Suprapubic skin (tissue), 4 donors: ENCODE measurements around the gene RAB10. TPM values are rescaled to one million over a fixed set of nuclear protein-coding genes. Genes with fewer than 3 reads are reported as not detected.

ENCODE experiments used
- DNase-seq, 2 donors: peaks; one replicate each; pipeline ENCODE4 v3.0.0-alpha.2; 2019; ENCODE audit warnings: low spot score in 2 of 2
- H3K27ac ChIP-seq: fragments of 200-600 bp; sonication (generic); one replicate; pipeline ENCODE4 v1.5.1; 2019
- H3K27me3 ChIP-seq: fragments of 200-600 bp; sonication (generic); one replicate; pipeline ENCODE4 v1.5.1; 2019
- H3K36me3 ChIP-seq: fragments of 200-600 bp; sonication (generic); one replicate; pipeline ENCODE4 v1.5.1; 2019
- H3K4me1 ChIP-seq: fragments of 200-600 bp; sonication (generic); one replicate; pipeline ENCODE4 v1.5.1; 2019
- H3K4me3 ChIP-seq: fragments of 200-600 bp; sonication (generic); one replicate; pipeline ENCODE4 v1.5.1; 2019; ENCODE audit warnings: mild to moderate bottlenecking
- H3K9me3 ChIP-seq: fragments of 200-600 bp; sonication (generic); one replicate; pipeline ENCODE4 v1.5.1; 2019
- EP300 ChIP-seq: sonication (generic); formaldehyde crosslinking; IDR thresholded peaks from one replicate; pipeline ENCODE4 v1.6.1; 2017; ENCODE audit warnings: antibody characterized with exemption
- POLR2A ChIP-seq, 2 donors: fragments of 450-650 bp; IDR thresholded peaks; one replicate each; pipeline ENCODE4 v1.6.1; 2017; ENCODE audit warnings: antibody characterized with exemption in 2 of 2, mild to moderate bottlenecking in 2 of 2, moderate library complexity in 2 of 2
- POLR2AphosphoS5 ChIP-seq, 3 donors: sonication (generic); formaldehyde crosslinking; IDR thresholded peaks; one replicate each; pipeline ENCODE4 v1.6.1; 2017; ENCODE audit warnings: antibody characterized with exemption in 3 of 3
- WGBS: methylation state at CpG from one replicate; pipeline ENCODE4 v1.1.5; 2018; 5-methylcytosine and 5-hydroxymethylcytosine counted together
- total RNA-seq, 4 donors: library from RNA; depleted of rRNA; stranded (reverse); fragments of >200 nt; gene quantifications; one replicate each; pipeline ENCODE4 v1.1.0, GENCODE V29; 2016
- TF ChIP-seq, protein P1 (sequence below), 2 donors: fragments of 200-600 bp in 1 of 2; fragments of 450-650 bp in 1 of 2; sonication (generic) in 1 of 2; IDR thresholded peaks; one replicate each; pipeline ENCODE4 v1.5.1; 2016 to 2019; ENCODE audit warnings: antibody characterized with exemption in 2 of 2, mild to moderate bottlenecking in 1 of 2, moderate library complexity in 1 of 2

Gene RAB10
- total RNA-seq, 4 donors from 2014 or later, result 145 to 171 (median 165) TPM

DNA sequence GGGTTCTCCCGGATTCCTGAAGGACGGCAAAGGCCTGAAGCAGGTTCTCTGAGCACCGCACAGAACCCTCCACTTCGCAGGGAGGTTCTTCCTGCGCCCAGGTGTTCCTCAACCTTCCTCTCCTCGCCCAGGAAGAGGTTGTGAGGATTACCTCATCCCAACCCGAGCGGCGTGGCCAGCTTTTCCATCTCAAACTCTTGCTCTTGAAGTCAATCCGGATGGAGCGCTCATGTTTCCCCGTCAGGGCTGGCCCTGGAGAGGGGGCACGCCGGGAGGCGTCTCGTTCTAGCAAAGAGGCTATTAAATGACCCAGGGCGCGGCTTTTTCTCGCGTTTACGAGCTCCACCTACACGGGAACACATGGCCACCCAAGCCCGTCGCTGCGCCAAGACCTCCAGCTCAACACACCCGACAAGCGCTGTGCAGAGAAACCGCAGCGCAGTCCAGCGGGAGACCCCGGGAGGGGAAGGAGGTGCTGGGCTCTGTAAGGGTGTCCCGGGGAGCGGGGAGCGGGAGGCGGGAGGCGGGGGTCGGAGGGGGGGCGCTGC, 540 bp upstream of the RAB10 start:
- Histone ChIP-seq H3K4me3 (peak overlapping the region; percentile 76), H3K27me3 (no peaks in the 10 kb centered on the region), H3K4me1 (peaks cover 29% of the 10 kb centered on the region), H3K27ac (peak overlapping the region; percentile 94), H3K36me3 (no peaks in the 10 kb centered on the region), H3K9me3 (no peaks in the 10 kb centered on the region)
- WGBS, result 0% methylated on average over 20 of the region's 38 CpGs
- TF ChIP-seq POLR2AphosphoS5 (IDR thresholded peaks at IDR 0.05) (peak in 1 of 3 donors; percentile 11), POLR2A (IDR thresholded peaks at IDR 0.05) (peak in 1 of 2 donors; percentile 38), EP300 (no peak)
- TF ChIP-seq, protein P1, sequence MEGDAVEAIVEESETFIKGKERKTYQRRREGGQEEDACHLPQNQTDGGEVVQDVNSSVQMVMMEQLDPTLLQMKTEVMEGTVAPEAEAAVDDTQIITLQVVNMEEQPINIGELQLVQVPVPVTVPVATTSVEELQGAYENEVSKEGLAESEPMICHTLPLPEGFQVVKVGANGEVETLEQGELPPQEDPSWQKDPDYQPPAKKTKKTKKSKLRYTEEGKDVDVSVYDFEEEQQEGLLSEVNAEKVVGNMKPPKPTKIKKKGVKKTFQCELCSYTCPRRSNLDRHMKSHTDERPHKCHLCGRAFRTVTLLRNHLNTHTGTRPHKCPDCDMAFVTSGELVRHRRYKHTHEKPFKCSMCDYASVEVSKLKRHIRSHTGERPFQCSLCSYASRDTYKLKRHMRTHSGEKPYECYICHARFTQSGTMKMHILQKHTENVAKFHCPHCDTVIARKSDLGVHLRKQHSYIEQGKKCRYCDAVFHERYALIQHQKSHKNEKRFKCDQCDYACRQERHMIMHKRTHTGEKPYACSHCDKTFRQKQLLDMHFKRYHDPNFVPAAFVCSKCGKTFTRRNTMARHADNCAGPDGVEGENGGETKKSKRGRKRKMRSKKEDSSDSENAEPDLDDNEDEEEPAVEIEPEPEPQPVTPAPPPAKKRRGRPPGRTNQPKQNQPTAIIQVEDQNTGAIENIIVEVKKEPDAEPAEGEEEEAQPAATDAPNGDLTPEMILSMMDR (IDR thresholded peaks at IDR 0.05), result no peak
- peak; percentile 89 to 91 for DNase-seq

DNA sequence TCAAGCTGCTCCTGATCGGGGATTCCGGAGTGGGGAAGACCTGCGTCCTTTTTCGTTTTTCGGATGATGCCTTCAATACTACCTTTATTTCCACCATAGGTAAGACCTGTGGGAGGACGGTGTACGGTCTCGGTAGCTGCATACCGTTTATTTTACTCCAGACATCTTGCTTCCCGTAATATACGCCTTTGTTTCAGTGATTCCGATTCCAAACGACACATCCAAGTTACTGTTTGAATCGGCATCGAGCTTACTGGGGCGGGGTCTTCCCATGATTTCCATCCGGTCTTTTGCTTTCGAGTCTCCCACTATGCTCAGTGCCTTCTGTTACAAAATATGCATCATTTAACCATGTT, 731 bp downstream of the RAB10 start:
- H3K9me3 ChIP-seq, result no peaks in the 10 kb centered on the region
- H3K36me3 ChIP-seq, result no peaks in the 10 kb centered on the region
- no peak for TF ChIP-seq EP300
- WGBS, result under 1% methylated on average over 18 of the region's 18 CpGs
- no peaks in the 10 kb centered on the region for H3K27me3 ChIP-seq
- peaks cover 36% of the 10 kb centered on the region for H3K4me1 ChIP-seq
- peak overlapping the region; percentile 94 for H3K27ac ChIP-seq
- DNase-seq, result no peak
- peak overlapping the region; percentile 76 for H3K4me3 ChIP-seq

DNA sequence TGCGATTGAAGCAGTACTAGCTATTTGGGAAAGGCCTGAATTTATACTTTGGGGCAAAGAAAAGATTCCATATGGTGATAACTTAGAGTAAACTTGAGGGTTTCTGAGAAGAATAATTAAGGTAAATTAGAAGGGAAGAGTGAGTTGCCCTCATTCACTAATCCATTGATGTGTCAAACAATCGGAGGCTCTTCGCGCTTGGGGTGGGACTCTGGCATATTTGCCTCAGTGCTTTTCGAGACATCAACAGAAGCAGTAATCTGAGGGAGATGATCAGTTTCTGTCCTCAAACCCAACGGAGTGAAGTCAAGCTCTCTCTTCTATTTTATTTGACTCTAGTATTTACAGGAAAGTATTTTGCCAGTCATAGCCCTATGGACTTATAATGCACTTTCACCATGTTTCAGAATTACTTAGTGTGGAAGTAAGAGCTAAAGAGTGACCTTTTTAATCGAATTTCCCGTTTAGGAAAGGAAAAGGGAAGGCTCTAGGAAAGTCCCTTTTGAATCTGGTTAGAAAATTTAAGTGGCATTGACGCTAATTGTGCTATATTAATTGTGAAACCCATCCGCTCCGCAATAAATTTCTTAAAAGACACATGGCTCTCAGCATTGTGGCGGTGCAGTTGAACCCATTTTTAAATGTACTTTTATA, 1.3 kb downstream of the RAB10 start:
- Histone ChIP-seq H3K27me3 (no peaks in the 10 kb centered on the region), H3K27ac (peak overlapping the region; percentile 94), H3K4me3 (peak overlapping the region; percentile 76), H3K9me3 (no peaks in the 10 kb centered on the region), H3K36me3 (peaks cover 3% of the 10 kb centered on the region), H3K4me1 (peaks cover 39% of the 10 kb centered on the region)
- under 1% methylated on average over 12 of the region's 12 CpGs for WGBS
- TF ChIP-seq POLR2AphosphoS5 (IDR thresholded peaks at IDR 0.05) (no peak), EP300 (no peak), POLR2A (IDR thresholded peaks at IDR 0.05) (no peak)
- TF ChIP-seq, protein P1 (IDR thresholded peaks at IDR 0.05), result no peak
- peak in 1 of 2 donors; percentile 15 for DNase-seq

DNA sequence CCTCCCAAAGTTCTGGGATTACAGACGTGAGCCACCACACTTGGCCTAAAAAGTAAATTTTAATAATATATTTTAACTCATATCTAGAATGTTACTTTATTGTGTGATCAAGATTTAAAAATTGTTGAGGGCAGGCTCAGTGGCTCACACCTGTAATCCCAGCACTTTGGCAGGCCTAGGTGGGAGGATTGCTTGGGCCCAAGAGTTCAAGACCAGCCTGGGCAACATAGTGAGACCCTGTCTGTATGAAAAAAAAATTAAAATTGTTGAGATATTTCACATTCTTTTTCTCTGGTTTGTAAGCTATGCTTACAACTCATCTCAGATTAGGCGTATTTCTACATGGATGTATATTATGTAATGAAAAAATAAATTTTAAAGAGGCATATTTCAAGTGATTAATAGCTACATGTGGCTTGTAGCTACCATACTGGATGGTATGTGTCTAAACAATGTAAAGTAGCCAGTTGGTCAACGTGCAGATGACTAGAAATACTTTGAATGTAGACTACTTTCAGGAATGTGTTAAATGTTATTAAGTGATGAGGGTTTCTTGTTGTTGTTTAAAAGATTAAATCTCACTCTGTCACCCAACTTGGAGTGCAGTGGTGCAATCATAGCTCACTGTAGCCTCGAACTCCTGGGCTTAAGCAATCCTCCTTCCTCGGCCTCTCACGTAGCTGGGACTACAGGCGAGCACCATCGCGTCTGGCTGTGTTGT, 5.9 kb downstream of the RAB10 start:
- TF ChIP-seq EP300 (no peak), POLR2A (IDR thresholded peaks at IDR 0.05) (no peak), POLR2AphosphoS5 (IDR thresholded peaks at IDR 0.05) (no peak)
- TF ChIP-seq, protein P1 (IDR thresholded peaks at IDR 0.05), result no peak
- peaks cover 5% of the 10 kb centered on the region for H3K36me3 ChIP-seq
- no peak overlapping the region for H3K4me3 ChIP-seq
- no peak for DNase-seq
- H3K4me1 ChIP-seq, result peaks cover 58% of the 10 kb centered on the region
- no peaks in the 10 kb centered on the region for H3K27me3 ChIP-seq
- H3K9me3 ChIP-seq, result no peaks in the 10 kb centered on the region
- H3K27ac ChIP-seq, result no peak overlapping the region
- 80% methylated on average over 9 of the region's 9 CpGs for WGBS

DNA sequence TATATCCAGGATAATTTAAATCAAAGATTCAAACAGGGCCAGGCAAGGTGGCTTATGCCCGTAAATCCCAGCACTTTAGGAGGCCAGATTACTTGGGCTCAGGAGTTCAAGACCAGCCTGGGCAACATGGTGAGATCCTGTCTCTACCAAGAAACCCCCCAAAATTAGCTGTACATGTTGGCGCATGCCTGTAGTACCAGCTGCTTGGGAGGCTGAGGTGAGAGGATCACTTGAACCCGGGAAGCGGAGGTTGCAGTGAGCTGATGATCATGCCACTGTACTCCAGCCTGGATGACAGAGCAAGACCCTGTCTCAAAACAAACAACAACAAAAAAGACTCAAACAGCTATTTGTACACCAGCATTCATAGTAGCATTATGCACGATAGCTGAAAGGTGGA, 9.2 kb downstream of the RAB10 start:
- H3K4me3 ChIP-seq, result no peak overlapping the region
- peaks cover 38% of the 10 kb centered on the region for H3K4me1 ChIP-seq
- no peak for TF ChIP-seq EP300
- TF ChIP-seq POLR2A (IDR thresholded peaks at IDR 0.05), result no peak
- TF ChIP-seq, protein P1 (IDR thresholded peaks at IDR 0.05), result no peak
- TF ChIP-seq POLR2AphosphoS5 (IDR thresholded peaks at IDR 0.05), result no peak
- no peaks in the 10 kb centered on the region for H3K27me3 ChIP-seq
- H3K27ac ChIP-seq, result no peak overlapping the region
- WGBS, result 93% methylated on average over 5 of the region's 5 CpGs
- H3K36me3 ChIP-seq, result peaks cover 5% of the 10 kb centered on the region
- DNase-seq, result no peak
- no peaks in the 10 kb centered on the region for H3K9me3 ChIP-seq
